Activated T-helper 1 cell treated with anti-CD3 and anti-CD28 coated beads, Interleukin-12 subunit alpha, Interleukin-12 subunit beta, Interleukin-2, Interleukin-4 antibody, amounts not matched to agents 30 ng/mL and 10 ng/mL and 1 ng/mL, durations not matched to agents 14 hours and 24 hours and 36 hours (primary cell): ENCODE results near the gene EPHB2. TPM values are rescaled to one million over a fixed set of nuclear protein-coding genes. Genes with fewer than 3 reads are reported as not detected.

Source experiments
- DNase-seq: peaks from one replicate; pipeline ENCODE4 v3.0.0; 2021; ENCODE audit warnings: low spot score
- H3K27ac Mint-ChIP-seq: one replicate; pipeline ENCODE4 v1.8.0; 2021; ENCODE audit warnings: mild to moderate bottlenecking, mixed read lengths
- H3K27me3 Mint-ChIP-seq: one replicate; pipeline ENCODE4 v1.8.0; 2022; ENCODE audit warnings: mild to moderate bottlenecking, moderate library complexity, mixed read lengths; ENCODE audit not compliant: insufficient read depth
- H3K36me3 Mint-ChIP-seq: one replicate; pipeline ENCODE4 v1.8.0; 2021; ENCODE audit warnings: low read depth, mixed read lengths
- H3K4me1 Mint-ChIP-seq: one replicate; pipeline ENCODE4 v1.8.0; 2021; ENCODE audit warnings: low read depth, mixed read lengths
- H3K4me3 Mint-ChIP-seq: one replicate; pipeline ENCODE4 v1.8.0; 2021; ENCODE audit warnings: mild to moderate bottlenecking, moderate library complexity, mixed read lengths
- H3K9me3 Mint-ChIP-seq: one replicate; pipeline ENCODE4 v1.8.0; 2021; ENCODE audit warnings: mixed read lengths
- intact Hi-C: fragments of 100-400 bp; cut with micrococcal nuclease; formaldehyde crosslinking; loops from one replicate; pipeline ENCODE4 v1.15.1; 2024
- total RNA-seq: library from RNA; stranded (reverse); gene quantifications from 2 replicates; pipeline ENCODE4 v1.2.3, GENCODE V29; 2022

Gene EPHB2
- total RNA-seq, 1 donor from 2014 or later, result not detected

DNA sequence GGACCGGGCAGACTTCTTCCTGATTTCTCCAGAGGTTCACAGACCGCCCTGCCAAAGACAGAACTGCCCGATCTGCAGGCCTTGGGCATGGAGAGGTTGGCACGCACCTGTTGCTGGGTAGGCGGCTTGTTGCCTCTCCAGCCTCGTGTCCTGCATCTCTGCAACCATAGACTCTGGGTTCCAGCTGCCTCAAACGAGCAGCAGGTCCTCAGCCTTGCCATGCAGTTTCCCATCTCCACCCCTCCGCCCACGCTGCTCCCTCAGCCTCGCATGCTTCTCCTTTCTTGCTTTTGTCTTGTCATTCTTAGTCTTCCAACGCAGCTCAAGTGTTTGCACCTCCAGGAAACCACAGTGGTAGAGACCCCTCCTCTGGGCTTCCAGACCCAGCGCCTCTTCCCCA lies 135.8 kb downstream of the EPHB2 start:
- H3K9me3 Mint-ChIP-seq, result no peaks in the 10 kb centered on the region
- H3K4me3 Mint-ChIP-seq, result no peak overlapping the region
- H3K27ac Mint-ChIP-seq, result no peak overlapping the region
- H3K27me3 Mint-ChIP-seq, result peaks cover 12% of the 10 kb centered on the region
- H3K4me1 Mint-ChIP-seq, result no peaks in the 10 kb centered on the region
- H3K36me3 Mint-ChIP-seq, result no peaks in the 10 kb centered on the region
- DNase-seq, result no peak
- intact Hi-C loops, result no loop called here

- Mint-ChIP-seq H3K36me3 (no peaks in the 10 kb centered on the region), H3K4me1 (no peaks in the 10 kb centered on the region), H3K9me3 (no peaks in the 10 kb centered on the region), H3K27me3 (peaks cover 12% of the 10 kb centered on the region), H3K27ac (no peak overlapping the region), H3K4me3 (no peak overlapping the region)
- intact Hi-C loops, result no loop called here
- DNase-seq, result no peak
These were observed 136.6 kb downstream of the EPHB2 start for GRCh38 chr1:22847249-22847648.

DNA sequence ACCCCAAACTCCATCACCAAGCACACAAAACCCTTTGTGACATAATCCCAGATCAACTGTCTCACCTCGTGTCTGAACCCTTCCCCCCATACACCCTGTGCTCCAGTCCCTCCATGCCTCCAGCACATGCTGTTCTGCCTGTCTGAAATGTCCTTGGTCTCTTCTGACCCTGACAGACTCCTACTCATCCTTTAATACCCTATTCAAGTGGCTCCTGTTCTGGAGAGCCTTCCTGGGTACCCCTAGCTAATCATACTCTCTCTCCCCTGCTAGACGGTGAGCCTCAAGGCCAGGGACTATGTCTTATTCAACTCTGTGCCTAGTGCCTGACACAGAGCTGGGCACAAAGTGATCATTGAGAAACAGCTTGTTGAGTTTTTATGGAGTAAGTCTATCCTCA lies 137.1 kb downstream of the EPHB2 start:
- DNase-seq, result no peak
- Mint-ChIP-seq H3K36me3 (no peaks in the 10 kb centered on the region), H3K27me3 (peaks cover 11% of the 10 kb centered on the region), H3K4me3 (no peak overlapping the region), H3K9me3 (no peaks in the 10 kb centered on the region), H3K4me1 (no peaks in the 10 kb centered on the region), H3K27ac (no peak overlapping the region)
- intact Hi-C loops, result no loop called here

- Mint-ChIP-seq H3K4me1 (no peaks in the 10 kb centered on the region), H3K9me3 (no peaks in the 10 kb centered on the region), H3K27ac (no peak overlapping the region), H3K27me3 (peaks cover 9% of the 10 kb centered on the region), H3K4me3 (no peak overlapping the region), H3K36me3 (no peaks in the 10 kb centered on the region)
- no peak for DNase-seq
- intact Hi-C loops, result no loop called here
These were observed 137.8 kb downstream of the EPHB2 start for GRCh38 chr1:22848405-22848804.

DNA sequence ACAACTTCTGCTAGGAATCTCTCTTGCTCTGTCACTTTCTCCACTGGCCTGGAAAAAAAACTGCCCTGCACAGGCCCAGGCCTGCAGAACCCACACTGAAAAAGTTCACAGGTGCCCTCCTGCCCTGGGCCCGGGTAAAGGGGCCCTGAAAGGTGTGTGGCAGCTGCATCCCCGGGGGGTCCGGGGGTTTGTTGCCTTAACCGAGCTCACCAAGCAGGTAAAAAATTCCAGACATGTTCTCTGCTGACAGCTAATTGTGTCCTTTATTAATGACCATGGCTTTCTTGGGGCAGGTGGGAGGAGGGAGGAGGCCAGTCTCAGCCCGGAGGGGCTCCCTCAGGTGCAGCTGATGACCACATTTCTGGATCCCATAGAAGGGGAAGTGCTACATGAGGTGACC lies 139.1 kb downstream of the EPHB2 start:
- H3K4me3 Mint-ChIP-seq, result no peak overlapping the region
- H3K4me1 Mint-ChIP-seq, result no peaks in the 10 kb centered on the region
- H3K27me3 Mint-ChIP-seq, result peaks cover 8% of the 10 kb centered on the region
- intact Hi-C loops, result no loop called here
- H3K9me3 Mint-ChIP-seq, result no peaks in the 10 kb centered on the region
- no peaks in the 10 kb centered on the region for H3K36me3 Mint-ChIP-seq
- no peak overlapping the region for H3K27ac Mint-ChIP-seq
- DNase-seq, result no peak

- no peak overlapping the region for H3K27ac Mint-ChIP-seq
- H3K36me3 Mint-ChIP-seq, result no peaks in the 10 kb centered on the region
- no peak overlapping the region for H3K4me3 Mint-ChIP-seq
- no peak for DNase-seq
- peaks cover 8% of the 10 kb centered on the region for H3K27me3 Mint-ChIP-seq
- no peaks in the 10 kb centered on the region for H3K4me1 Mint-ChIP-seq
- H3K9me3 Mint-ChIP-seq, result no peaks in the 10 kb centered on the region
- intact Hi-C loops, result no loop called here
These were observed 139.6 kb downstream of the EPHB2 start for GRCh38 chr1:22850281-22850680.

DNA sequence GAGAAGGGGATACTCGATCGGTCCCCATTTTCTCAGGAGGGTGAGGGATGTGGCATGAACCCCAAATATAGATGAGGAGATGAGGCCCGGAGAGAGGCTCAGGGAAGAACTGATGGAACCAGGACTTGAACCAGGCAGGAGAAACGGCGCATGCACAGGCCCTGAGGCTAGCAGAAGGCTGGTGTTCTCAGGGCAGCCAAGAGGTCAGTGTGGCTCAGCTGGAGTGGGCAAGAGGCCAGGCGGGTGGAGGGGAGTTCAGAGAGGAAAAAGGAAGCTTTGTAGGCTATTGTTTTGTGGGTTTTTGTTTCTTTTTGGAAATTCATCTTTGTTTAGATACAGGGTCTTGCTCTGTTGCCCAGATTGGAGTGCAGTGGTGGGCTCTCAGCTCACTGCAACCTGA lies 140.0 kb downstream of the EPHB2 start:
- intact Hi-C loops, result no loop called here
- H3K27me3 Mint-ChIP-seq, result peaks cover 8% of the 10 kb centered on the region
- DNase-seq, result no peak

GRCh38 chr1:22851517-22851916 lies 140.9 kb downstream of the EPHB2 start:
- intact Hi-C loops, result no loop called here
- Mint-ChIP-seq H3K27ac (no peak overlapping the region), H3K4me1 (no peaks in the 10 kb centered on the region), H3K27me3 (peaks cover 8% of the 10 kb centered on the region), H3K9me3 (no peaks in the 10 kb centered on the region), H3K4me3 (no peak overlapping the region), H3K36me3 (no peaks in the 10 kb centered on the region)
- no peak for DNase-seq

More for the DNA sequence above, 140.0 kb downstream of the EPHB2 start:
- H3K36me3 Mint-ChIP-seq, result no peaks in the 10 kb centered on the region
- H3K9me3 Mint-ChIP-seq, result no peaks in the 10 kb centered on the region
- no peak overlapping the region for H3K27ac Mint-ChIP-seq
- no peak overlapping the region for H3K4me3 Mint-ChIP-seq
- no peaks in the 10 kb centered on the region for H3K4me1 Mint-ChIP-seq

DNA sequence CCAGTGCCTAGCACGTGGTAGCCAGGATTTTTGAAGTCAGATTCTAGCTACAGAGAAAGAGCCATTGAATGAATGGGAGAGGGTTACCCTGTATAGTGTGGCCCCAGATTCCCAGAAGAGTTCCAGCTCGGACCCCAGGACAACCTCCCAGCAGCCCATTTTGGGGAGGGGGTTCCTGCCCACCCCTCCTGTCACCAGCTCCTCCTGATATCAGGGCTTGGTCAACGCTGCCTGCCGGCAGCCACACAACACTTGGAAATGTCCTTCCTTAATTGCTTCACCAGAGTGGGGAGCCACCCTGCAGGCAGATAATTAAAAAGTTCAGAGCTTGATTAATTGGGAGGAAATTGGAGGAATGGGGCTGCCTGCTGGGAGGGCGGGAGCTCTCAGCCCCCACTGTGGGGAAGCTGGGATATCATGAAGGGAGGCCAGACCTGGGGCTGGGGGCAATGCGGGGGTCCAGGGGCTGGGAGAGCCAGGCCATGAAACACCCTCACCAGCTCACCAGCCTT lies 141.6 kb downstream of the EPHB2 start:
- Mint-ChIP-seq H3K9me3 (no peaks in the 10 kb centered on the region), H3K27ac (no peak overlapping the region), H3K36me3 (no peaks in the 10 kb centered on the region), H3K4me3 (no peak overlapping the region), H3K4me1 (no peaks in the 10 kb centered on the region), H3K27me3 (peaks cover 8% of the 10 kb centered on the region)
- intact Hi-C loops, result no loop called here
- no peak for DNase-seq

DNA sequence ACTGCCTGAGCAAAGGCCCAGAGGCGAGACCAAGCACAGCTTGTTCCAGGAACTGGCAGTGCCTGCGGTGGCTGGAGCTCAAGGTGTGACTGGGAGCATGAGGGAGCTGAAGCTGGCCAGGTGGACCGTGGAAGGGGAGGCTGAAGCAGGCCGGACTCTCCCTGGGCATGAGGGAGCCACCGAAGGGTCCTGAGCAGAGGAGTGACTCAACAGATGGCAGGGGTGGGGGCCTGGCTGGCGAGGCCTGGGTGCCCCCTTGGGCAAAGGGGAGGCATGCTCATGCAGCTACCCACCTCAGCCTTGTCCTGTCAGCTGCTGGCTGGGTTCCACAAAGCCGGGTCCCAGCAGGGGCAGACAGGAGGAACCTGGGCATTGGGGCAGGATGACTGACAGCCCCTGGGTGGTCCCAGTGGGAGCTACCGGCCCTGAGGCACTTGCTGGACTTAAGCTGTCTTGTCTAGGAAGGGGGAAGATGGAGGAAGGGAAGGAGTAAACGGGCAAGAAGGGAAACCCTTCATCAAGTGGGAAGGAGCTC lies 143.1 kb downstream of the EPHB2 start:
- Mint-ChIP-seq H3K4me1 (no peaks in the 10 kb centered on the region), H3K27me3 (peaks cover 8% of the 10 kb centered on the region), H3K9me3 (no peaks in the 10 kb centered on the region), H3K4me3 (no peak overlapping the region), H3K27ac (no peak overlapping the region), H3K36me3 (no peaks in the 10 kb centered on the region)
- no peak for DNase-seq
- intact Hi-C loops, result no loop called here

DNA sequence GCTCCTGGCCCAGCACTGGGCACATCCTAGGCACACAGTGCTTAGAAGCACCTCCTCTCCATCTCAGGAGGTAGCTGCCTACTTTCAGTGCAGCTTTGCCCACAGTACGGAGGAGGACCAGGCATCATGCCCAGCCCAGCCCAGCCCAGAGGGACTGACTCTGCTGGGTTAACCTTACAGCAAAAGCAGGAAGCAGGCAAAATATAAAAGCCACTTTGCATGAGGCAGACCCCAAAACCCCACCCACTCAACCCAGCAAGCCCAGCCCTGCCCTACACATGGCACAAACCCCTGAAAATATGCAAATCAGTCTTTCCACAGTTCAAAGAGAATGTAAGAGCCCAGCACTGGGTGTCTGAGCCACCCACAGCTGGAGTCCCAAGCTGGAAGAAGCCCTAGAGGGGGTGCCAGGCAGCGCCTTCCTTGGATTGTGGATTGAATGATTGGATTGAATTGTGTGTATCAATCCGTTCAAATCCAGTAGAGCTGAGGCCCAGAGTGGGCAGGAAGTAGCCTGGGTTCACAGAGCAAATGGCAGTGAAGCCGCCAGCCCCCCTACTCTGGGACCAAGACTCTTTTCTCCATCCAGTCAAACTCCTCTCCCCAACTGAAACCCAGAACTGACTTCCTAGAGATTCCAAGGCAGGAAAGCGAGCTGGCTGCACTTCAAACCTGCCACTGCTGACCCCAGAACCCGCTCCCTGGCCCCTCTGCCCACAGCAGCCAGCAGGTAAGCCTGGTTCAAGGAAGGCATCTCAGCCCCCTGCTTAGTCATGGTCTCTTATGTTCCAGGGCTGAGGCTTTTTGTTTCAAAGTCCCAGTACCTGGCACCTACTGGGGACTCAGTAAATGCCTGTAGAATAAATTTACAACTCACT lies 144.3 kb downstream of the EPHB2 start:
- intact Hi-C loops, result no loop called here
- DNase-seq, result no peak
- Mint-ChIP-seq H3K4me1 (no peaks in the 10 kb centered on the region), H3K27me3 (peaks cover 3% of the 10 kb centered on the region), H3K36me3 (no peaks in the 10 kb centered on the region), H3K27ac (no peak overlapping the region), H3K4me3 (no peak overlapping the region), H3K9me3 (no peaks in the 10 kb centered on the region)

GRCh38 chr1:22855668-22856606 lies 145.3 kb downstream of the EPHB2 start:
- intact Hi-C loops, result no loop called here
- no peak overlapping the region for H3K4me3 Mint-ChIP-seq
- no peak for DNase-seq
- peaks cover 3% of the 10 kb centered on the region for H3K27me3 Mint-ChIP-seq
- H3K4me1 Mint-ChIP-seq, result no peaks in the 10 kb centered on the region
- no peaks in the 10 kb centered on the region for H3K36me3 Mint-ChIP-seq
- H3K9me3 Mint-ChIP-seq, result no peaks in the 10 kb centered on the region
- no peak overlapping the region for H3K27ac Mint-ChIP-seq

GRCh38 chr1:22857661-22858060 lies 147.0 kb downstream of the EPHB2 start:
- Mint-ChIP-seq H3K9me3 (no peaks in the 10 kb centered on the region), H3K36me3 (no peaks in the 10 kb centered on the region), H3K27me3 (peaks cover 3% of the 10 kb centered on the region), H3K27ac (no peak overlapping the region), H3K4me1 (no peaks in the 10 kb centered on the region), H3K4me3 (no peak overlapping the region)
- no peak for DNase-seq
- intact Hi-C loops, result no loop called here
